ENCODE results near the gene IFNK.

The IFNK gene

GRCh38 chr9:27482709-27483108 is 41.4 kb upstream of the IFNK start:
- DNase-seq (ENCODE audit: extremely low read depth, insufficient read length): no peak
- no peak for TF ChIP-seq CTCF (IDR thresholded peaks at IDR 0.05; ENCODE audit: insufficient read depth, low read length, poor library complexity, severe bottlenecking)
- no peak overlapping the region for H3K4me3 ChIP-seq (replicated peaks; ENCODE audit: low read depth, low read length)
- no peaks in the 10 kb centered on the region for H3K27me3 ChIP-seq (replicated peaks; ENCODE audit: control insufficient read depth, insufficient read depth, low read length)
- no peaks in the 10 kb centered on the region for H3K36me3 ChIP-seq (ENCODE audit: control insufficient read depth, insufficient read depth, low read length)

- no peak for TF ChIP-seq CTCF (IDR thresholded peaks at IDR 0.05; ENCODE audit: insufficient read depth, low read length, poor library complexity, severe bottlenecking)
- no peak for DNase-seq (ENCODE audit: extremely low read depth, insufficient read length)
- Histone ChIP-seq H3K27me3 (replicated peaks; ENCODE audit: control insufficient read depth, insufficient read depth, low read length) (no peaks in the 10 kb centered on the region), H3K36me3 (ENCODE audit: control insufficient read depth, insufficient read depth, low read length) (no peaks in the 10 kb centered on the region), H3K4me3 (replicated peaks; ENCODE audit: low read depth, low read length) (no peak overlapping the region)
Observed at GRCh38 chr9:27483576-27483975, 40.5 kb upstream of the IFNK start.

- DNase-seq (ENCODE audit: extremely low read depth, insufficient read length): peak; percentile 44
- TF ChIP-seq CTCF (IDR thresholded peaks at IDR 0.05; ENCODE audit: insufficient read depth, low read length, poor library complexity, severe bottlenecking): no peak
- no peaks in the 10 kb centered on the region for H3K27me3 ChIP-seq (replicated peaks; ENCODE audit: control insufficient read depth, insufficient read depth, low read length)
- no peaks in the 10 kb centered on the region for H3K36me3 ChIP-seq (ENCODE audit: control insufficient read depth, insufficient read depth, low read length)
- H3K4me3 ChIP-seq (replicated peaks; ENCODE audit: low read depth, low read length): no peak overlapping the region
Observed at GRCh38 chr9:27485158-27485557, 38.9 kb upstream of the IFNK start.

GRCh38 chr9:27487128-27487640 is 36.9 kb upstream of the IFNK start:
- Histone ChIP-seq H3K27me3 (replicated peaks; ENCODE audit: control insufficient read depth, insufficient read depth, low read length) (no peaks in the 10 kb centered on the region), H3K4me3 (replicated peaks; ENCODE audit: low read depth, low read length) (no peak overlapping the region), H3K36me3 (ENCODE audit: control insufficient read depth, insufficient read depth, low read length) (no peaks in the 10 kb centered on the region)
- DNase-seq (ENCODE audit: extremely low read depth, insufficient read length): no peak
- no peak for TF ChIP-seq CTCF (IDR thresholded peaks at IDR 0.05; ENCODE audit: insufficient read depth, low read length, poor library complexity, severe bottlenecking)

DNA sequence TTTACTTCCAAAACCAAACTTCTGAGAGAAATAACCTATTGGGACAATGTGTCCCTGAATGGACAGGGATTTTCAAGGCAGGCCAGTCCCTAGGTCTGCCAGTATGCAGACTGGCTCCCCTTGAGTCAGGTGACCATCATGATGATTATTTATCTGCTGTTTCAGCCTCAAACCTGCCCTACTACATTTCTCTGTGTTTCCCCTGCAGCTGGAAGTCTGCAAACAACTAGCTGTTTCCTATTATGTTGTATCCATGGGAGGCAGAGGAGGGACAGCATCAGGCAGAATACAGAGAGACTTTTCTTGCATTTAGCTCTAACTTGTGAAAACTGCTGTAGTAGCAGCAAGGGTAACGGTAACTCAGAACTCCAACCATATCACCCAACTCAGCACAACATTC is 36.2 kb upstream of the IFNK start:
- TF ChIP-seq CTCF (IDR thresholded peaks at IDR 0.05; ENCODE audit: insufficient read depth, low read length, poor library complexity, severe bottlenecking): no peak
- no peak overlapping the region for H3K4me3 ChIP-seq (replicated peaks; ENCODE audit: low read depth, low read length)
- no peaks in the 10 kb centered on the region for H3K27me3 ChIP-seq (replicated peaks; ENCODE audit: control insufficient read depth, insufficient read depth, low read length)
- DNase-seq (ENCODE audit: extremely low read depth, insufficient read length): no peak
- no peaks in the 10 kb centered on the region for H3K36me3 ChIP-seq (ENCODE audit: control insufficient read depth, insufficient read depth, low read length)

Data from GM06990 (cell line).